Epithelial cell of proximal tubule (primary cell): ENCODE data around the gene GRK5. TPM values are rescaled to one million over a fixed set of nuclear protein-coding genes. Genes with fewer than 3 reads are reported as not detected.
A peak's percentile ranks its signal among the peaks of the same experiment; 100 is the strongest.

Source experiments
- DNase-seq: peaks from one replicate; pipeline ENCODE4 v3.0.0-alpha.2; 2011; ENCODE audit warnings: low read depth
- H3K4me3 ChIP-seq: 2 replicates; pipeline ENCODE4 v1.5.1; 2011; ENCODE audit warnings: low read depth, mild to moderate bottlenecking, low read length
- CTCF ChIP-seq: conservative IDR thresholded peaks from 2 replicates; pipeline ENCODE4 v1.5.1; 2012; ENCODE audit warnings: low read depth, mild to moderate bottlenecking, low read length
- total RNA-seq: library from RNA; depleted of rRNA; stranded (reverse); fragments of >200 nt; gene quantifications from 2 replicates; pipeline ENCODE4 v1.2.3, GENCODE V29; 2015

Gene GRK5
- total RNA-seq, 1 donor from 2014 or later, result 2.8 TPM

- no peak overlapping the region for H3K4me3 ChIP-seq
- TF ChIP-seq CTCF, result no peak
- no peak for DNase-seq
Measured at GRCh38 chr10:119337796-119338432, 130.5 kb downstream of the GRK5 start.

- DNase-seq, result no peak
- H3K4me3 ChIP-seq, result no peak overlapping the region
- no peak for TF ChIP-seq CTCF
Measured at GRCh38 chr10:119339109-119339508, 131.7 kb downstream of the GRK5 start.

- no peak for TF ChIP-seq CTCF
- no peak for DNase-seq
- H3K4me3 ChIP-seq, result no peak overlapping the region
Measured at GRCh38 chr10:119340893-119341458, 133.6 kb downstream of the GRK5 start.

- peak; percentile 26 for DNase-seq
- H3K4me3 ChIP-seq, result no peak overlapping the region
- no peak for TF ChIP-seq CTCF
Measured at GRCh38 chr10:119341459-119342301, 134.3 kb downstream of the GRK5 start.

GRCh38 chr10:119342335-119342734, 135.0 kb downstream of the GRK5 start:
- no peak for TF ChIP-seq CTCF
- DNase-seq, result no peak
- H3K4me3 ChIP-seq, result no peak overlapping the region

- TF ChIP-seq CTCF, result no peak
- no peak overlapping the region for H3K4me3 ChIP-seq
- DNase-seq, result no peak
Measured at GRCh38 chr10:119343011-119343601, 135.7 kb downstream of the GRK5 start.
